H9 (cell line): Measurements from ENCODE around the gene KRT8. TPM values are rescaled to one million over a fixed set of nuclear protein-coding genes. Genes with fewer than 3 reads are reported as not detected.

Experiments used
- DNase-seq: peaks from one replicate; pipeline ENCODE4 v3.0.0-alpha.2; 2017
- H2AFZ ChIP-seq: one replicate; pipeline ENCODE4 v1.6.1; 2013; ENCODE audit warnings: mild to moderate bottlenecking, low read length, control low read depth, moderate library complexity
- H2AK5ac ChIP-seq: 2 replicates; pipeline ENCODE4 v1.6.1; 2013; ENCODE audit warnings: low read length, control low read depth, mixed read lengths; ENCODE audit not compliant: insufficient read length
- H2BK120ac ChIP-seq: one replicate; pipeline ENCODE4 v1.6.1; 2013; ENCODE audit warnings: low read depth, mild to moderate bottlenecking, low read length, control low read depth, inconsistent platforms; ENCODE audit not compliant: poor library complexity, severe bottlenecking
- H2BK12ac ChIP-seq: 2 replicates; pipeline ENCODE4 v1.6.1; 2013; ENCODE audit warnings: low read length, control low read depth, mixed read lengths, low read depth; ENCODE audit not compliant: insufficient read length
- H2BK15ac ChIP-seq: 2 replicates; pipeline ENCODE4 v1.6.1; 2013; ENCODE audit warnings: low read depth, low read length, control low read depth
- H2BK20ac ChIP-seq: one replicate; pipeline ENCODE4 v1.6.1; 2013; ENCODE audit warnings: low read depth, mild to moderate bottlenecking, low read length, control low read depth, inconsistent platforms; ENCODE audit not compliant: poor library complexity, severe bottlenecking
- H2BK5ac ChIP-seq: 2 replicates; pipeline ENCODE4 v1.6.1; 2013; ENCODE audit warnings: low read length, control low read depth, mixed read lengths; ENCODE audit not compliant: insufficient read length
- H3K14ac ChIP-seq: 2 replicates; pipeline ENCODE4 v1.6.1; 2013; ENCODE audit warnings: low read length, control low read depth; ENCODE audit not compliant: insufficient read depth
- H3K18ac ChIP-seq: 2 replicates; pipeline ENCODE4 v1.6.1; 2013; ENCODE audit warnings: low read depth, mild to moderate bottlenecking, mixed read lengths, low read length, control low read depth; ENCODE audit not compliant: insufficient read length
- H3K23ac ChIP-seq: 2 replicates; pipeline ENCODE4 v1.6.1; 2013; ENCODE audit warnings: low read length, control low read depth, mixed read lengths, low read depth; ENCODE audit not compliant: insufficient read length
- H3K23me2 ChIP-seq: 2 replicates; pipeline ENCODE4 v1.6.1; 2013; ENCODE audit warnings: low read depth, mild to moderate bottlenecking, mixed read lengths, low read length, control low read depth; ENCODE audit not compliant: insufficient read length, poor library complexity, severe bottlenecking
- H3K27ac ChIP-seq: 2 replicates; pipeline ENCODE4 v1.5.1; 2013; ENCODE audit warnings: low read length, control low read depth, mixed read lengths, low read depth; ENCODE audit not compliant: insufficient read length
- H3K27me3 ChIP-seq: 2 replicates; pipeline ENCODE4 v1.6.1; 2013; ENCODE audit warnings: low read length, control low read depth, inconsistent platforms; ENCODE audit not compliant: insufficient read depth
- H3K4ac ChIP-seq: 2 replicates; pipeline ENCODE4 v1.6.1; 2013; ENCODE audit warnings: low read depth, mild to moderate bottlenecking, control low read depth, inconsistent platforms, low read length, moderate library complexity
- H3K4me1 ChIP-seq: 2 replicates; pipeline ENCODE4 v1.6.1; 2013; ENCODE audit warnings: low read length, control low read depth, inconsistent platforms; ENCODE audit not compliant: insufficient read depth
- H3K4me2 ChIP-seq: 2 replicates; pipeline ENCODE4 v1.6.1; 2013; ENCODE audit warnings: low read length, control low read depth, mixed read lengths; ENCODE audit not compliant: insufficient read length, insufficient read depth
- H3K56ac ChIP-seq: 2 replicates; pipeline ENCODE4 v1.6.1; 2013; ENCODE audit warnings: low read depth, mild to moderate bottlenecking, mixed read lengths, low read length, control low read depth; ENCODE audit not compliant: insufficient read length
- H3K79me1 ChIP-seq: 2 replicates; pipeline ENCODE4 v1.6.1; 2013; ENCODE audit warnings: low read depth, mild to moderate bottlenecking, moderate library complexity, low read length, control low read depth, inconsistent platforms; ENCODE audit not compliant: insufficient read depth, poor library complexity, severe bottlenecking
- H3K79me2 ChIP-seq: 2 replicates; pipeline ENCODE4 v1.6.1; 2013; ENCODE audit warnings: low read length, control low read depth, inconsistent platforms; ENCODE audit not compliant: insufficient read depth
- H3K9ac ChIP-seq: 2 replicates; pipeline ENCODE4 v1.6.1; 2013; ENCODE audit warnings: low read length, control low read depth, mixed read lengths; ENCODE audit not compliant: insufficient read length; ENCODE audit errors: extremely low read depth
- H3K9me3 ChIP-seq: one replicate; pipeline ENCODE4 v1.6.1; 2013; ENCODE audit warnings: low read depth, low read length, inconsistent platforms; ENCODE audit not compliant: control insufficient read depth
- H3T11ph ChIP-seq: one replicate; pipeline ENCODE4 v1.6.1; 2013; ENCODE audit warnings: mild to moderate bottlenecking, low read length, control low read depth, inconsistent platforms
- H4K20me1 ChIP-seq: one replicate; pipeline ENCODE4 v1.6.1; 2013; ENCODE audit not compliant: control insufficient read depth, insufficient read length, insufficient read depth
- H4K5ac ChIP-seq: 2 replicates; pipeline ENCODE4 v1.6.1; 2013; ENCODE audit warnings: low read depth, mild to moderate bottlenecking, mixed read lengths, low read length, control low read depth; ENCODE audit not compliant: insufficient read length
- H4K8ac ChIP-seq: replicated peaks from 2 replicates; pipeline ENCODE4 v1.6.1; 2013; ENCODE audit warnings: low read length, control low read depth, mixed read lengths, low read depth; ENCODE audit not compliant: insufficient read length
- H4K91ac ChIP-seq: 2 replicates; pipeline ENCODE4 v1.6.1; 2013; ENCODE audit warnings: low read depth, mild to moderate bottlenecking, moderate library complexity, mixed read lengths, low read length, control low read depth; ENCODE audit not compliant: insufficient read length
- H3K27ac Mint-ChIP-seq, 3 experiments: 2 replicates in 2 of 3; 3 replicates in 1 of 3; pipeline ENCODE4 v1.8.0; 2020 to 2021; ENCODE audit warnings: mixed read lengths in 3 of 3, mild to moderate bottlenecking in 1 of 3, moderate library complexity in 1 of 3
- H3K27me3 Mint-ChIP-seq: 2 replicates; pipeline ENCODE4 v1.8.0; 2021; ENCODE audit warnings: low read depth, mild to moderate bottlenecking, moderate library complexity, mixed read lengths
- H3K36me3 Mint-ChIP-seq, 3 experiments: 2 replicates in 2 of 3; 3 replicates in 1 of 3; pipeline ENCODE4 v1.8.0; 2020 to 2021; ENCODE audit warnings: low read depth in 3 of 3, mixed read lengths in 3 of 3; ENCODE audit not compliant: insufficient read depth in 1 of 3
- H3K4me1 Mint-ChIP-seq, 2 experiments: 2 replicates each; pipeline ENCODE4 v1.8.0; 2020; ENCODE audit warnings: mixed read lengths in 2 of 2
- H3K4me3 Mint-ChIP-seq, 2 experiments: 2 replicates in 1 of 2; 3 replicates in 1 of 2; pipeline ENCODE4 v1.8.0; 2020 to 2021; ENCODE audit warnings: mild to moderate bottlenecking in 2 of 2, mixed read lengths in 2 of 2, moderate library complexity in 1 of 2
- H3K9me3 Mint-ChIP-seq, 2 experiments: 2 replicates in 1 of 2; 3 replicates in 1 of 2; pipeline ENCODE4 v1.8.0; 2020; ENCODE audit warnings: mild to moderate bottlenecking in 2 of 2, mixed read lengths in 2 of 2, moderate library complexity in 1 of 2
- CTCF ChIP-seq: fragments of 200-600 bp; sonication (generic); conservative IDR thresholded peaks from 3 replicates; pipeline ENCODE4 v1.8.0; 2021; ENCODE audit warnings: antibody characterized with exemption, mild to moderate bottlenecking
- WGBS: extraction: QIAGEN DNeasy Blood & Tissue Kit; methylation state at CpG from one replicate; pipeline ENCODE4 v1.1.7; 2013; ENCODE audit warnings: missing lambda C conversion rate, low lambda C conversion rate, mixed read lengths; ENCODE audit not compliant: insufficient read length; ENCODE audit errors: extremely low coverage; 5-methylcytosine and 5-hydroxymethylcytosine counted together
- total RNA-seq: library from RNA; stranded (reverse); gene quantifications from 2 replicates; pipeline ENCODE4 v1.2.1, GENCODE V29; 2021

Gene KRT8
- total RNA-seq, 1 experiment from 2014 or later, result 244 TPM

- H3K4me3 Mint-ChIP-seq, result 0 out of 5 replicates have a peak overlapping the region, but pooled peaks of 1 of the 2 experiments have one; percentile 42
- H3K9me3 Mint-ChIP-seq, result no peaks in the 10 kb centered on the region
- peaks cover 4% of the 10 kb centered on the region for H3K27me3 Mint-ChIP-seq
- no peaks in the 10 kb centered on the region; a peak in 1 of 7 replicates for H3K36me3 Mint-ChIP-seq
- Histone ChIP-seq H3K4me1 (peaks cover 14% of the 10 kb centered on the region; the same call in 1 of the 2 replicates), H2AK5ac (no peak overlapping the region), H3K23ac (no peak overlapping the region), H3K9ac (no peak overlapping the region), H3K9me3 (no peaks in the 10 kb centered on the region), H3K4me2 (no peak overlapping the region), H4K5ac (no peak overlapping the region), H3K4ac (no peak overlapping the region; the same call in 1 of the 2 replicates), H3T11ph (no peak overlapping the region), H4K91ac (no peak overlapping the region), H4K8ac (no peak overlapping the region), H2BK5ac (no peak overlapping the region), H3K27ac (no peak overlapping the region), H2BK120ac (no peak overlapping the region), H2BK20ac (no peak overlapping the region), H3K79me1 (no peaks in the 10 kb centered on the region), H3K27me3 (no peaks in the 10 kb centered on the region), H2BK15ac (no peak overlapping the region), H3K14ac (peak overlapping the region; percentile 5; the same call in 1 of the 2 replicates), H3K79me2 (no peaks in the 10 kb centered on the region), H3K56ac (no peak overlapping the region), H3K23me2 (no peaks in the 10 kb centered on the region), H3K18ac (no peak overlapping the region), H2BK12ac (no peak overlapping the region), H4K20me1 (no peaks in the 10 kb centered on the region), H2AFZ (no peak overlapping the region)
- H3K27ac Mint-ChIP-seq, result peak overlapping the region; percentile 50 to 88 (median 72); a peak in 4 of 7 replicates
- no peak for TF ChIP-seq CTCF
- WGBS, result no CpG with 5 or more reads among the region's 4 CpGs
- peaks cover 36% of the 10 kb centered on the region in 2 experiments for H3K4me1 Mint-ChIP-seq
- DNase-seq, result no peak
Observed at GRCh38 chr12:52926596-52927234, 21.8 kb upstream of the KRT8 start.
